GM19025 (cell line): ENCODE measurements around the gene HMCN2.
"Not testable (repeated sequence)": the region's sequence is repeated elsewhere in the genome, so short reads cannot be mapped to it uniquely, and the experiment has no call there.

Source experiments
- ATAC-seq: cut with Tn5 transposase; IDR thresholded peaks from one replicate; pipeline ENCODE4 v1.9.1; 2021; ENCODE audit warnings: mild to moderate bottlenecking, low read depth, moderate library complexity; ENCODE audit not compliant: unreplicated experiment

The HMCN2 gene

GRCh38 chr9:130239741-130240241 lies 25.8 kb upstream of the HMCN2 start:
- ATAC-seq = peak; percentile 53

GRCh38 chr9:130240410-130241197 lies 25.0 kb upstream of the HMCN2 start:
- no peak for ATAC-seq

- no peak for ATAC-seq
Measured at GRCh38 chr9:130241198-130241535, 24.4 kb upstream of the HMCN2 start.

GRCh38 chr9:130242270-130243014 lies 23.1 kb upstream of the HMCN2 start:
- ATAC-seq = no peak

GRCh38 chr9:130243015-130243881 lies 22.3 kb upstream of the HMCN2 start:
- no peak for ATAC-seq

- ATAC-seq = no peak
Measured at GRCh38 chr9:130243882-130244170, 21.7 kb upstream of the HMCN2 start.

GRCh38 chr9:130244548-130245165 lies 20.9 kb upstream of the HMCN2 start:
- no peak for ATAC-seq

GRCh38 chr9:130245474-130245873 lies 20.1 kb upstream of the HMCN2 start:
- ATAC-seq = no peak

GRCh38 chr9:130246126-130246525 lies 19.4 kb upstream of the HMCN2 start:
- ATAC-seq = no peak

- no peak for ATAC-seq
Measured at GRCh38 chr9:130254747-130255630, 10.6 kb upstream of the HMCN2 start.

GRCh38 chr9:130255631-130256134 lies 9.9 kb upstream of the HMCN2 start:
- ATAC-seq = no peak

- no peak for ATAC-seq
Measured at GRCh38 chr9:130256644-130257043, 8.9 kb upstream of the HMCN2 start.

GRCh38 chr9:130258137-130258536 lies 7.4 kb upstream of the HMCN2 start:
- ATAC-seq = not testable (repeated sequence)

GRCh38 chr9:130259044-130259443 lies 6.5 kb upstream of the HMCN2 start:
- no peak for ATAC-seq

GRCh38 chr9:130260816-130261765 lies 4.5 kb upstream of the HMCN2 start:
- ATAC-seq = no peak

- no peak for ATAC-seq
Measured at GRCh38 chr9:130262061-130262745, 3.4 kb upstream of the HMCN2 start.

- ATAC-seq = no peak
Measured at GRCh38 chr9:130262771-130263170, 2.8 kb upstream of the HMCN2 start.
